D341Med (cell line): Measurements from ENCODE around the gene STK32C.
A peak's percentile ranks its signal among the peaks of the same experiment; 100 is the strongest.

ENCODE experiments used
- DNase-seq: peaks from one replicate; pipeline ENCODE4 v3.0.0; 2012; ENCODE audit warnings: low spot score

Gene STK32C

GRCh38 chr10:132307823-132308586, at the start of gene STK32C:
STK32C (minus strand) TSS chr10:132307950; CDS start chr10:132307833, 117 bp downstream.
- DNase-seq = peak; percentile 96

- DNase-seq = no peak
Measured at GRCh38 chr10:132356621-132357195, 49.0 kb upstream of the STK32C start.

GRCh38 chr10:132355754-132356153, 48.0 kb upstream of the STK32C start:
- no peak for DNase-seq

- no peak for DNase-seq
Measured at GRCh38 chr10:132355297-132355696, 47.5 kb upstream of the STK32C start.

GRCh38 chr10:132354356-132355094, 46.8 kb upstream of the STK32C start:
- no peak for DNase-seq

- DNase-seq = no peak
Measured at GRCh38 chr10:132353456-132354355, 46.0 kb upstream of the STK32C start.

- DNase-seq = peak; percentile 82
Measured at GRCh38 chr10:132352462-132353308, 44.9 kb upstream of the STK32C start.

GRCh38 chr10:132351611-132352010, 43.9 kb upstream of the STK32C start:
- no peak for DNase-seq

GRCh38 chr10:132350946-132351345, 43.2 kb upstream of the STK32C start:
- no peak for DNase-seq

- no peak for DNase-seq
Measured at GRCh38 chr10:132350391-132350790, 42.6 kb upstream of the STK32C start.

GRCh38 chr10:132349766-132350165, 42.0 kb upstream of the STK32C start:
- DNase-seq = no peak

GRCh38 chr10:132347931-132348267, 40.1 kb upstream of the STK32C start:
- DNase-seq = no peak

GRCh38 chr10:132347211-132347930, 39.6 kb upstream of the STK32C start:
- no peak for DNase-seq

GRCh38 chr10:132346806-132347205, 39.1 kb upstream of the STK32C start:
- no peak for DNase-seq

- no peak for DNase-seq
Measured at GRCh38 chr10:132345345-132345744, 37.6 kb upstream of the STK32C start.

GRCh38 chr10:132344386-132344785, 36.6 kb upstream of the STK32C start:
- DNase-seq = no peak

- no peak for DNase-seq
Measured at GRCh38 chr10:132342553-132342952, 34.8 kb upstream of the STK32C start.

GRCh38 chr10:132341781-132342180, 34.0 kb upstream of the STK32C start:
- no peak for DNase-seq

- DNase-seq = no peak
Measured at GRCh38 chr10:132341017-132341416, 33.3 kb upstream of the STK32C start.

GRCh38 chr10:132339276-132339675, 31.5 kb upstream of the STK32C start:
- no peak for DNase-seq

- DNase-seq = no peak
Measured at GRCh38 chr10:132338876-132339275, 31.1 kb upstream of the STK32C start.
